Measurements from ENCODE around the gene SMARCC1.

GRCh38 chr3:47540281-47540680 lies 241.4 kb downstream of the SMARCC1 start:
- TF ChIP-seq, protein P1, sequence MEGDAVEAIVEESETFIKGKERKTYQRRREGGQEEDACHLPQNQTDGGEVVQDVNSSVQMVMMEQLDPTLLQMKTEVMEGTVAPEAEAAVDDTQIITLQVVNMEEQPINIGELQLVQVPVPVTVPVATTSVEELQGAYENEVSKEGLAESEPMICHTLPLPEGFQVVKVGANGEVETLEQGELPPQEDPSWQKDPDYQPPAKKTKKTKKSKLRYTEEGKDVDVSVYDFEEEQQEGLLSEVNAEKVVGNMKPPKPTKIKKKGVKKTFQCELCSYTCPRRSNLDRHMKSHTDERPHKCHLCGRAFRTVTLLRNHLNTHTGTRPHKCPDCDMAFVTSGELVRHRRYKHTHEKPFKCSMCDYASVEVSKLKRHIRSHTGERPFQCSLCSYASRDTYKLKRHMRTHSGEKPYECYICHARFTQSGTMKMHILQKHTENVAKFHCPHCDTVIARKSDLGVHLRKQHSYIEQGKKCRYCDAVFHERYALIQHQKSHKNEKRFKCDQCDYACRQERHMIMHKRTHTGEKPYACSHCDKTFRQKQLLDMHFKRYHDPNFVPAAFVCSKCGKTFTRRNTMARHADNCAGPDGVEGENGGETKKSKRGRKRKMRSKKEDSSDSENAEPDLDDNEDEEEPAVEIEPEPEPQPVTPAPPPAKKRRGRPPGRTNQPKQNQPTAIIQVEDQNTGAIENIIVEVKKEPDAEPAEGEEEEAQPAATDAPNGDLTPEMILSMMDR (IDR thresholded peaks at IDR 0.05; ENCODE audit: insufficient read depth, low read depth, low read length): no peak
- TF ChIP-seq EZH2 (IDR thresholded peaks at IDR 0.05; ENCODE audit: insufficient read depth, low read length): no peak
